ENCODE measurements around the gene PTAFR.

GRCh38 chr1:28209700-28210099 is 33.2 kb upstream of the PTAFR start:
- no peak for TF ChIP-seq NR3C1 (CRISPR knock-in tag; conservative IDR thresholded peaks at IDR 0.05; ENCODE audit: low read depth)
- TF ChIP-seq, protein P1, sequence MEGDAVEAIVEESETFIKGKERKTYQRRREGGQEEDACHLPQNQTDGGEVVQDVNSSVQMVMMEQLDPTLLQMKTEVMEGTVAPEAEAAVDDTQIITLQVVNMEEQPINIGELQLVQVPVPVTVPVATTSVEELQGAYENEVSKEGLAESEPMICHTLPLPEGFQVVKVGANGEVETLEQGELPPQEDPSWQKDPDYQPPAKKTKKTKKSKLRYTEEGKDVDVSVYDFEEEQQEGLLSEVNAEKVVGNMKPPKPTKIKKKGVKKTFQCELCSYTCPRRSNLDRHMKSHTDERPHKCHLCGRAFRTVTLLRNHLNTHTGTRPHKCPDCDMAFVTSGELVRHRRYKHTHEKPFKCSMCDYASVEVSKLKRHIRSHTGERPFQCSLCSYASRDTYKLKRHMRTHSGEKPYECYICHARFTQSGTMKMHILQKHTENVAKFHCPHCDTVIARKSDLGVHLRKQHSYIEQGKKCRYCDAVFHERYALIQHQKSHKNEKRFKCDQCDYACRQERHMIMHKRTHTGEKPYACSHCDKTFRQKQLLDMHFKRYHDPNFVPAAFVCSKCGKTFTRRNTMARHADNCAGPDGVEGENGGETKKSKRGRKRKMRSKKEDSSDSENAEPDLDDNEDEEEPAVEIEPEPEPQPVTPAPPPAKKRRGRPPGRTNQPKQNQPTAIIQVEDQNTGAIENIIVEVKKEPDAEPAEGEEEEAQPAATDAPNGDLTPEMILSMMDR (IDR thresholded peaks at IDR 0.05): no peak

All from WTC11 (cell line).